H1 (cell line): ENCODE data around the gene GTPBP6. TPM values are rescaled to one million over a fixed set of nuclear protein-coding genes. Genes with fewer than 3 reads are reported as not detected.
"Not testable (repeated sequence)": the region's sequence is repeated elsewhere in the genome, so short reads cannot be mapped to it uniquely, and the experiment has no call there.

ENCODE experiments used
- CTCF ChIA-PET: fragments of 300-600 bp; sonication (Branson Sonifier 250); formaldehyde crosslinking; loops from one replicate; lab custom pipeline; 2021; ENCODE audit not compliant: partially characterized antibody; lab: Charles Lee
- POLR2A ChIA-PET: fragments of 300-600 bp; sonication (Branson Sonifier 250); formaldehyde crosslinking; loops from one replicate; lab custom pipeline; 2021; ENCODE audit warnings: inconsistent platforms; ENCODE audit not compliant: partially characterized antibody; lab: Charles Lee
- DNase-seq, 2 experiments: peaks; one replicate each; pipeline versions ENCODE4 v3.0.0 to v3.0.0-alpha.2; 2010 to 2022; ENCODE audit warnings: low spot score in 2 of 2, low read depth in 1 of 2, mixed read lengths in 1 of 2
- FAIRE-seq: peaks from 2 replicates; lab custom pipeline; 2011; peaks lifted over from hg19 to GRCh38; lab: Jason Lieb, UNC
- H2AFZ ChIP-seq: 2 replicates; pipeline ENCODE4 v1.8.1; 2012; ENCODE audit warnings: low read length, inconsistent platforms
- H2AK5ac ChIP-seq: 2 replicates; pipeline ENCODE4 v1.6.1; 2013; ENCODE audit warnings: low read depth, low read length
- H2BK120ac ChIP-seq: replicated peaks from 2 replicates; pipeline ENCODE3; 2013; ENCODE audit warnings: low read depth, low read length, inconsistent platforms
- H2BK12ac ChIP-seq: 2 replicates; pipeline ENCODE4 v1.6.1; 2013; ENCODE audit warnings: low read depth, low read length
- H2BK15ac ChIP-seq: 2 replicates; pipeline ENCODE4 v1.6.1; 2013; ENCODE audit warnings: low read length
- H2BK20ac ChIP-seq: 2 replicates; pipeline ENCODE4 v1.6.1; 2013; ENCODE audit warnings: low read length
- H2BK5ac ChIP-seq: 2 replicates; pipeline ENCODE4 v1.6.1; 2013; ENCODE audit warnings: low read depth, low read length
- H3K14ac ChIP-seq: 2 replicates; pipeline ENCODE4 v1.6.1; 2013; ENCODE audit warnings: inconsistent platforms; ENCODE audit not compliant: insufficient read length
- H3K18ac ChIP-seq: 2 replicates; pipeline ENCODE4 v1.6.1; 2013; ENCODE audit warnings: low read length; ENCODE audit errors: extremely low read depth
- H3K23ac ChIP-seq: 2 replicates; pipeline ENCODE4 v1.6.1; 2013; ENCODE audit warnings: inconsistent platforms; ENCODE audit not compliant: insufficient read length
- H3K23me2 ChIP-seq: 2 replicates; pipeline ENCODE4 v1.6.1; 2013; ENCODE audit warnings: low read depth, low read length
- H3K27ac ChIP-seq: 2 replicates; pipeline ENCODE4 v1.6.1; 2011; ENCODE audit warnings: low read depth, low read length, inconsistent platforms
- H3K27me3 ChIP-seq, 4 experiments: replicated peaks in 1 of 4; 1 replicate in 1 of 4; 2 replicates in 3 of 4; pipeline versions ENCODE4 v1.6.1 to v1.8.1; 2011 to 2013; ENCODE audit warnings: low read length in 3 of 4, mild to moderate bottlenecking in 3 of 4, inconsistent platforms in 2 of 4, mixed read lengths in 2 of 4, moderate library complexity in 1 of 4; ENCODE audit not compliant: control insufficient read depth in 3 of 4, insufficient read depth in 3 of 4; ENCODE audit errors: extremely low read depth in 1 of 4
- H3K36me3 ChIP-seq, 4 experiments: 2 replicates each; pipeline versions ENCODE4 v1.6.1 to v1.8.1; 2011 to 2013; ENCODE audit warnings: mild to moderate bottlenecking in 4 of 4, low read length in 3 of 4, moderate library complexity in 2 of 4, control low read depth in 1 of 4, inconsistent platforms in 1 of 4; ENCODE audit not compliant: insufficient read depth in 4 of 4, control insufficient read depth in 2 of 4
- H3K4ac ChIP-seq: replicated peaks from 2 replicates; pipeline ENCODE3; 2013; ENCODE audit warnings: low read length, low read depth, mixed read lengths, inconsistent platforms; ENCODE audit not compliant: insufficient read length
- H3K4me1 ChIP-seq, 4 experiments: replicated peaks in 1 of 4; 1 replicate in 1 of 4; 2 replicates in 3 of 4; pipeline versions ENCODE4 v1.6.1 to v1.8.1; 2011 to 2013; ENCODE audit warnings: low read length in 3 of 4, inconsistent platforms in 2 of 4, mixed read lengths in 1 of 4; ENCODE audit not compliant: insufficient read depth in 4 of 4, control insufficient read depth in 3 of 4
- H3K4me2 ChIP-seq, 2 experiments: 2 replicates each; pipeline versions ENCODE4 v1.6.1 to v1.8.1; 2011 to 2013; ENCODE audit warnings: low read depth in 2 of 2, low read length in 2 of 2, control low read depth in 1 of 2, inconsistent platforms in 1 of 2, mild to moderate bottlenecking in 1 of 2; ENCODE audit not compliant: insufficient read depth in 1 of 2
- H3K4me3 ChIP-seq, 4 experiments: fragments of 200-600, 300-600 bp in 1 of 4; sonication (generic), shearing (Covaris generic), sonication (Bioruptor Twin) in 1 of 4; 2 replicates each; pipeline versions ENCODE4 v1.5.1 to v1.8.1; 2011 to 2016; ENCODE audit warnings: low read length in 4 of 4, low read depth in 3 of 4, control low read depth in 2 of 4, inconsistent platforms in 2 of 4, mild to moderate bottlenecking in 2 of 4, mixed read lengths in 1 of 4, moderate library complexity in 1 of 4; ENCODE audit not compliant: insufficient read depth in 2 of 4; ENCODE audit errors: extremely low read depth in 1 of 4
- H3K56ac ChIP-seq: replicated peaks from 2 replicates; pipeline ENCODE3; 2013; ENCODE audit warnings: low read depth, mild to moderate bottlenecking, mixed read lengths, low read length, inconsistent platforms; ENCODE audit not compliant: insufficient read length
- H3K79me1 ChIP-seq: 2 replicates; pipeline ENCODE4 v1.6.1; 2013; ENCODE audit warnings: low read depth, low read length, control low read depth
- H3K79me2 ChIP-seq, 2 experiments: 2 replicates each; pipeline versions ENCODE4 v1.6.1 to v1.8.1; 2012 to 2013; ENCODE audit warnings: low read length in 2 of 2, mild to moderate bottlenecking in 2 of 2, inconsistent platforms in 1 of 2; ENCODE audit not compliant: insufficient read depth in 2 of 2, control insufficient read depth in 1 of 2
- H3K9ac ChIP-seq, 4 experiments: replicated peaks in 1 of 4; 1 replicate in 1 of 4; 2 replicates in 3 of 4; pipeline versions ENCODE4 v1.6.1 to v1.8.1; 2011 to 2013; ENCODE audit warnings: low read depth in 3 of 4, low read length in 3 of 4, control low read depth in 2 of 4, mild to moderate bottlenecking in 2 of 4, moderate library complexity in 2 of 4, inconsistent platforms in 1 of 4; ENCODE audit errors: extremely low read depth in 1 of 4
- H3K9me3 ChIP-seq, 2 experiments: 2 replicates each; pipeline versions ENCODE4 v1.6.1 to v1.8.1; 2012 to 2013; ENCODE audit warnings: mild to moderate bottlenecking in 2 of 2, moderate library complexity in 2 of 2, control low read depth in 1 of 2, inconsistent platforms in 1 of 2, low read depth in 1 of 2, low read length in 1 of 2, mixed read lengths in 1 of 2; ENCODE audit not compliant: insufficient read depth in 2 of 2
- H4K20me1 ChIP-seq, 2 experiments: replicated peaks in 1 of 2; 2 replicates each; pipeline versions ENCODE3 to v1.8.1; 2011 to 2013; ENCODE audit warnings: inconsistent platforms in 2 of 2, low read length in 2 of 2, mild to moderate bottlenecking in 1 of 2; ENCODE audit not compliant: insufficient read depth in 2 of 2, control insufficient read depth in 1 of 2
- H4K5ac ChIP-seq: 2 replicates; pipeline ENCODE4 v1.6.1; 2013; ENCODE audit warnings: low read length, low read depth, mixed read lengths, inconsistent platforms; ENCODE audit not compliant: insufficient read length
- H4K8ac ChIP-seq: 2 replicates; pipeline ENCODE4 v1.8.0; 2013; ENCODE audit warnings: mild to moderate bottlenecking, moderate library complexity, low read length, inconsistent platforms; ENCODE audit not compliant: insufficient read depth; ENCODE audit errors: extremely low read depth
- H4K91ac ChIP-seq: replicated peaks from 2 replicates; pipeline ENCODE3; 2013; ENCODE audit warnings: low read length, mixed read lengths, inconsistent platforms; ENCODE audit not compliant: insufficient read length
- WGBS, 2 experiments: shearing (Covaris generic) in 1 of 2; methylation state at CpG; one replicate each; pipeline versions ENCODE4 v1.1.6 to v1.1.7; 2013 to 2015; ENCODE audit warnings: low lambda C conversion rate in 2 of 2, mixed read lengths in 2 of 2, inconsistent platforms in 1 of 2, low coverage in 1 of 2, missing lambda C conversion rate in 1 of 2; ENCODE audit not compliant: insufficient replicate concordance in 2 of 2, insufficient coverage in 1 of 2, insufficient read length in 1 of 2; ENCODE audit errors: extremely low coverage in 1 of 2, missing lambda C conversion rate in 1 of 2; 5-methylcytosine and 5-hydroxymethylcytosine counted together
- polyA plus RNA-seq, 7 experiments: library from polyadenylated mRNA; depleted of rRNA in 3 of 7; stranded (reverse) in 5 of 7; unstranded in 2 of 7; fragments of >200 nt in 5 of 7; fragments of 200-250 nt in 2 of 7; gene quantifications; 1 replicate in 5 of 7; 2 replicates in 1 of 7; 4 replicates in 1 of 7; pipeline versions ENCODE4 v1.2.1 to v1.2.3, GENCODE V29; 2011 to 2013; ENCODE audit warnings: missing spikeins in 2 of 7, mixed read lengths in 2 of 7
- total RNA-seq: library from RNA; stranded (reverse); fragmentation: NEBNext Ultra II Directional; extraction: Animal tissue kit (Norgen Biotek cat#: 25700); gene quantifications from 2 replicates; pipeline ENCODE4 v1.2.1, GENCODE V29; 2021

The GTPBP6 gene
- total and polyA plus RNA-seq, 2 of the 8 experiments (the other 6 are each of a cell fraction or from before 2014, with no cell fraction given): 33.9 to 57.1 TPM

GRCh38 chrX:279757-280604, 38.6 kb downstream of the GTPBP6 start:
- H2AFZ ChIP-seq, H3K9me3 ChIP-seq, FAIRE-seq, H3K4me2 ChIP-seq, H3K14ac ChIP-seq, CTCF ChIA-PET, H3K4ac ChIP-seq, POLR2A ChIA-PET, H3K9ac ChIP-seq, DNase-seq, H3K18ac ChIP-seq, H3K27ac ChIP-seq, H3K79me1 ChIP-seq, H3K27me3 ChIP-seq, H4K91ac ChIP-seq, H4K20me1 ChIP-seq, H3K23ac ChIP-seq, H4K8ac ChIP-seq, H3K56ac ChIP-seq, H2BK20ac ChIP-seq, H4K5ac ChIP-seq, H2AK5ac ChIP-seq, H2BK120ac ChIP-seq, H2BK5ac ChIP-seq: not testable (repeated sequence)
- H3K4me1 ChIP-seq: peaks cover under 1 to 25% (median 9%) of the 10 kb centered on the region in 4 experiments
- peaks cover 24% of the 10 kb centered on the region for H3K23me2 ChIP-seq
- 82 to 100% methylated on average over 2 to 21 of the region's 45 CpGs for WGBS, 2 experiments
- peak overlapping the region in 1 of 4 experiments; percentile 30; a peak in 2 of 8 replicates for H3K4me3 ChIP-seq
- 0 out of 2 replicates have a peak overlapping the region, but pooled peaks have one; percentile 39 for H2BK12ac ChIP-seq
- 0 out of 2 replicates have a peak overlapping the region, but pooled peaks have one; percentile 92 for H2BK15ac ChIP-seq
- peaks cover 4 to 18% (median 11%) of the 10 kb centered on the region in 4 experiments; a peak in 7 of 8 replicates for H3K36me3 ChIP-seq
- peaks cover 9 to 38% of the 10 kb centered on the region in 2 experiments for H3K79me2 ChIP-seq
